TTC549 (cell line): ENCODE measurements around the gene ASIC1.
"Not testable (repeated sequence)": the region's sequence is repeated elsewhere in the genome, so short reads cannot be mapped to it uniquely, and the experiment has no call there.

Experiments
- FAIRE-seq: peaks from 2 replicates; lab custom pipeline; 2012; peaks lifted over from hg19 to GRCh38; lab: Jason Lieb, UNC

ASIC1 gene

GRCh38 chr12:50057000-50057841 lies at the start of gene ASIC1:
ASIC1 (plus strand) TSS chr12:50057596; CDS start chr12:50058767, 1,171 bp downstream.
- no peak for FAIRE-seq

GRCh38 chr12:50013361-50014147 lies 43.8 kb upstream of the ASIC1 start:
- FAIRE-seq, result no peak

GRCh38 chr12:50014342-50014741 lies 43.1 kb upstream of the ASIC1 start:
- no peak for FAIRE-seq

- no peak for FAIRE-seq
Measured at GRCh38 chr12:50016501-50017475, 40.6 kb upstream of the ASIC1 start.

GRCh38 chr12:50017641-50018040 lies 39.8 kb upstream of the ASIC1 start:
- no peak for FAIRE-seq

GRCh38 chr12:50018154-50018553 lies 39.2 kb upstream of the ASIC1 start:
- FAIRE-seq, result no peak

GRCh38 chr12:50018968-50019367 lies 38.4 kb upstream of the ASIC1 start:
- no peak for FAIRE-seq

- no peak for FAIRE-seq
Measured at GRCh38 chr12:50019524-50019923, 37.9 kb upstream of the ASIC1 start.

GRCh38 chr12:50021031-50021430 lies 36.4 kb upstream of the ASIC1 start:
- FAIRE-seq, result no peak

GRCh38 chr12:50022903-50023302 lies 34.5 kb upstream of the ASIC1 start:
- FAIRE-seq, result no peak

GRCh38 chr12:50024227-50024626 lies 33.2 kb upstream of the ASIC1 start:
- FAIRE-seq, result no peak

GRCh38 chr12:50024805-50025186 lies 32.6 kb upstream of the ASIC1 start:
- FAIRE-seq, result no peak

GRCh38 chr12:50025187-50026059 lies 32.0 kb upstream of the ASIC1 start, which contains the start of gene RACGAP1:
RACGAP1 (minus strand) TSS chr12:50025494; CDS start chr12:50016715, 8,779 bp downstream.
- peak; percentile 98 for FAIRE-seq

- no peak for FAIRE-seq
Measured at GRCh38 chr12:50026691-50027090, 30.7 kb upstream of the ASIC1 start.

- not testable (repeated sequence) for FAIRE-seq
Measured at GRCh38 chr12:50030449-50030848, 26.9 kb upstream of the ASIC1 start.

- no peak for FAIRE-seq
Measured at GRCh38 chr12:50032515-50032853, 24.9 kb upstream of the ASIC1 start.

- no peak for FAIRE-seq
Measured at GRCh38 chr12:50032854-50033581, 24.4 kb upstream of the ASIC1 start.

GRCh38 chr12:50038336-50038735 lies 19.1 kb upstream of the ASIC1 start:
- no peak for FAIRE-seq

- FAIRE-seq, result no peak
Measured at GRCh38 chr12:50039151-50039835, 18.1 kb upstream of the ASIC1 start.

- FAIRE-seq, result no peak
Measured at GRCh38 chr12:50040657-50041056, 16.7 kb upstream of the ASIC1 start.
